Keratinocyte (primary cell): ENCODE results near the gene B3GNT8. TPM values are rescaled to one million over a fixed set of nuclear protein-coding genes. Genes with fewer than 3 reads are reported as not detected.

ENCODE experiments used
- DNase-seq: peaks from one replicate; pipeline ENCODE4 v3.0.0-alpha.2; 2011; ENCODE audit warnings: low read depth, missing footprints, low spot score
- FAIRE-seq: peaks from 2 replicates; lab custom pipeline; 2011; peaks lifted over from hg19 to GRCh38; lab: Jason Lieb, UNC
- H2AFZ ChIP-seq: 2 replicates; pipeline ENCODE4 v1.6.0; 2012; ENCODE audit warnings: low read length, control low read depth, inconsistent platforms; ENCODE audit not compliant: control insufficient read depth
- H3K27ac ChIP-seq: 2 replicates; pipeline ENCODE4 v1.5.1; 2011; ENCODE audit warnings: low read length; ENCODE audit not compliant: control insufficient read depth, insufficient read depth
- H3K27me3 ChIP-seq: 3 replicates; pipeline ENCODE4 v1.6.0; 2011; ENCODE audit warnings: low read length; ENCODE audit not compliant: control insufficient read depth, insufficient read depth; ENCODE audit errors: extremely low read depth
- H3K36me3 ChIP-seq, 2 experiments: 2 replicates in 1 of 2; 3 replicates in 1 of 2; pipeline ENCODE4 v1.5.1; 2011; ENCODE audit warnings: low read length in 2 of 2, mild to moderate bottlenecking in 1 of 2; ENCODE audit not compliant: control insufficient read depth in 2 of 2, insufficient read depth in 2 of 2; ENCODE audit errors: extremely low read depth in 1 of 2
- H3K4me1 ChIP-seq: 3 replicates; pipeline ENCODE4 v1.5.1; 2011; ENCODE audit warnings: low read length; ENCODE audit not compliant: control insufficient read depth, insufficient read depth; ENCODE audit errors: extremely low read depth
- H3K4me2 ChIP-seq: 3 replicates; pipeline ENCODE4 v1.6.0; 2011; ENCODE audit warnings: low read depth, low read length; ENCODE audit not compliant: control insufficient read depth, insufficient read depth; ENCODE audit errors: extremely low read depth
- H3K4me3 ChIP-seq, 3 experiments: fragments of 200-600 bp in 1 of 3; sonication (generic) in 1 of 3; 2 replicates in 2 of 3; 3 replicates in 1 of 3; pipeline ENCODE4 v1.5.1; 2011 to 2016; ENCODE audit warnings: low read length in 3 of 3, mild to moderate bottlenecking in 3 of 3, control low read depth in 2 of 3, inconsistent platforms in 1 of 3, low read depth in 1 of 3, mixed read lengths in 1 of 3, mixed run types in 1 of 3, moderate library complexity in 1 of 3; ENCODE audit not compliant: control insufficient read depth in 2 of 3, insufficient read depth in 2 of 3; ENCODE audit errors: extremely low read depth in 1 of 3
- H3K79me2 ChIP-seq: 2 replicates; pipeline ENCODE4 v1.6.0; 2012; ENCODE audit warnings: low read length; ENCODE audit not compliant: control insufficient read depth, insufficient read depth
- H3K9ac ChIP-seq: 3 replicates; pipeline ENCODE4 v1.6.0; 2011; ENCODE audit warnings: low read length; ENCODE audit not compliant: control insufficient read depth, insufficient read depth; ENCODE audit errors: extremely low read depth
- H3K9me1 ChIP-seq: 3 replicates; pipeline ENCODE4 v1.6.0; 2011; ENCODE audit warnings: low read length; ENCODE audit not compliant: control insufficient read depth, insufficient read depth; ENCODE audit errors: extremely low read depth
- H3K9me3 ChIP-seq: 2 replicates; pipeline ENCODE4 v1.5.1; 2012; ENCODE audit warnings: low read depth, low read length; ENCODE audit not compliant: control insufficient read depth
- H4K20me1 ChIP-seq: 3 replicates; pipeline ENCODE4 v1.6.0; 2011; ENCODE audit warnings: low read length; ENCODE audit not compliant: control insufficient read depth, insufficient read depth; ENCODE audit errors: extremely low read depth
- CTCF ChIP-seq, 3 experiments: IDR thresholded peaks in 1 of 3; conservative IDR thresholded peaks in 1 of 3; optimal IDR thresholded peaks in 1 of 3; 2 replicates in 2 of 3; 3 replicates in 1 of 3; pipeline versions ENCODE3 to v1.5.1; 2011; ENCODE audit warnings: low read length in 3 of 3, mild to moderate bottlenecking in 3 of 3, moderate library complexity in 2 of 3, control low read depth in 1 of 3, inconsistent platforms in 1 of 3; ENCODE audit not compliant: insufficient read depth in 2 of 3; ENCODE audit errors: extremely low read depth in 1 of 3
- EZH2 ChIP-seq: IDR thresholded peaks from one replicate; pipeline ENCODE4 v1.6.1; 2012; ENCODE audit warnings: inconsistent platforms, mild to moderate bottlenecking, low read length, moderate library complexity
- dilution Hi-C: fragments of 300-500 bp; cut with MboI; formaldehyde crosslinking; loops from one replicate; pipeline ENCODE4 v1.7.0; 2020; ENCODE audit warnings: low sequenced_read_pairs; ENCODE audit not compliant: extremely low pct_ligation_motif_present
- polyA plus RNA-seq, 5 experiments: library from polyadenylated mRNA; depleted of rRNA in 3 of 5; stranded (reverse) in 3 of 5; stranded (forward) in 1 of 5; unstranded in 1 of 5; fragments of >200 nt; gene quantifications; 1 replicate in 1 of 5; 2 replicates in 3 of 5; 3 replicates in 1 of 5; pipeline versions ENCODE4 v1.2.1 to v1.2.3, GENCODE V29; 2011 to 2012; ENCODE audit warnings: missing spikeins in 2 of 5, low read depth in 1 of 5, low replicate concordance in 1 of 5

B3GNT8 gene
- polyA plus RNA-seq, 1 donor (not counting 4 experiments of a cell fraction or from before 2014, with no cell fraction given), result 0.97 TPM

DNA sequence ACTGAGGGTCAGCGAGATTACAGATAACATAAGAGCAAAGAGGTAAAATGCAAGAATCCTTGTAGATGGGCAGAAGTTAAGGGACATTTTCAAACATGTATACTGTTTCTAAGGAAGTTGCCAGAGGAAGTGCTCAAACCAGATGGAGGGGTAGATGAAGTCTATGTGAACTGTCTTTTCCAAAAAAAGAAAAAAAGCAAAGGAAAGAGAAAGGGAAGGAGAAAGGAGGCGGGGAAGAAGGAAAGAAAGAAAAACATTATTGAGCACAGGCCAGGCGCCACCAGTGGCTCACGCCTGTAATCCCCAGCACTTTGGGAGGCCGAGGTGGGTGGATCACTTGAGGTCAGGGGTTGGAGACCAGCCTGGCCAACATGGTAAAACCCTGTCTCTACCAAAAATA is 7.3 kb upstream of the B3GNT8 start:
- Histone ChIP-seq H4K20me1 (no peaks in the 10 kb centered on the region), H3K9me1 (no peaks in the 10 kb centered on the region), H3K4me3 (no peak overlapping the region), H2AFZ (no peak overlapping the region), H3K9me3 (no peaks in the 10 kb centered on the region), H3K79me2 (peaks cover 13% of the 10 kb centered on the region), H3K27me3 (no peaks in the 10 kb centered on the region), H3K4me1 (peaks cover 7% of the 10 kb centered on the region), H3K27ac (no peak overlapping the region), H3K9ac (no peak overlapping the region), H3K36me3 (peaks cover 20 to 21% of the 10 kb centered on the region in 2 experiments), H3K4me2 (no peak overlapping the region)
- DNase-seq (no peak), FAIRE-seq (no peak)
- TF ChIP-seq EZH2, result no peak
- no peak for TF ChIP-seq CTCF (optimal IDR thresholded peaks at IDR 0.05 in 1 of 3, IDR thresholded peaks at IDR 0.05 in 1 of 3, conservative IDR thresholded peaks at IDR 0.05 in 1 of 3; ENCODE audit: extremely low read depth in 1 of 3, insufficient read depth in 2 of 3, low read length in 3 of 3)
- dilution Hi-C loops, result no loop called here

DNA sequence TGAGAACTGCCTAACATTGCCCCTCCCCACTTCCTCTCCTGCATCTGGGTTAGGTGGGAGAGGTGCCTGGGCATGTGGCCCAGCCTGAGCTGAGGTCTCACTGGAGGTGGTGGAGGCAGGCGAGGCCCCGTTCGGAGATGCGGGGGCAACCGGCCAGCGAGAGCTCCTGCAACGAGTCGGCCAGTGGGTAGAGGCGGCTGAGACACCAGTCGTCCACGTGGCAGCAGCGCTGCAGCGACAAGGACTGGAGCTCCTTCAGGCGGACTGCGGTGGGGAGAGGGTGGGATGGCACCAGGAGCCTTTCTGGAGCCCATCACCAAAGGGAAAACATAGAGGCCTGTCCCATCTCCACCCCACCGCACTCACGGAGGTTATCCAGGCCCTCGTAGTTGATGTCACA is 6.0 kb upstream of the B3GNT8 start:
- no peak overlapping the region for H3K4me3 ChIP-seq
- H3K27ac ChIP-seq, result no peak overlapping the region
- no peak for FAIRE-seq
- peaks cover 6% of the 10 kb centered on the region for H3K4me1 ChIP-seq
- TF ChIP-seq EZH2, result no peak
- TF ChIP-seq CTCF (optimal IDR thresholded peaks at IDR 0.05 in 1 of 3, IDR thresholded peaks at IDR 0.05 in 1 of 3, conservative IDR thresholded peaks at IDR 0.05 in 1 of 3; ENCODE audit: extremely low read depth in 1 of 3, insufficient read depth in 2 of 3, low read length in 3 of 3), result no peak
- H3K36me3 ChIP-seq, result peaks cover 20 to 21% of the 10 kb centered on the region in 2 experiments
- no peak overlapping the region for H3K9ac ChIP-seq
- dilution Hi-C loops, result no loop called here
- H4K20me1 ChIP-seq, result no peaks in the 10 kb centered on the region
- H3K79me2 ChIP-seq, result peaks cover 7% of the 10 kb centered on the region
- H3K27me3 ChIP-seq, result no peaks in the 10 kb centered on the region
- no peaks in the 10 kb centered on the region for H3K9me1 ChIP-seq
- DNase-seq, result no peak
- no peaks in the 10 kb centered on the region for H3K9me3 ChIP-seq
- H3K4me2 ChIP-seq, result no peak overlapping the region
- H2AFZ ChIP-seq, result no peak overlapping the region
